Glutamatergic neuron (in vitro differentiated cells): ENCODE results near the gene A4GALT. TPM values are rescaled to one million over a fixed set of nuclear protein-coding genes. Genes with fewer than 3 reads are reported as not detected.

Experiments
- DNase-seq: peaks from one replicate; pipeline ENCODE4 v3.0.0; 2022
- H3K27ac Mint-ChIP-seq: one replicate; pipeline ENCODE4 v1.8.0; 2020; ENCODE audit warnings: mild to moderate bottlenecking, mixed read lengths, inconsistent platforms; ENCODE audit not compliant: unreplicated experiment
- H3K27me3 Mint-ChIP-seq: one replicate; pipeline ENCODE4 v1.8.0; 2020; ENCODE audit warnings: mild to moderate bottlenecking, moderate library complexity, mixed read lengths, inconsistent platforms; ENCODE audit not compliant: unreplicated experiment
- H3K36me3 Mint-ChIP-seq: one replicate; pipeline ENCODE4 v1.8.0; 2020; ENCODE audit warnings: mild to moderate bottlenecking, mixed read lengths, inconsistent platforms; ENCODE audit not compliant: unreplicated experiment
- H3K4me1 Mint-ChIP-seq: one replicate; pipeline ENCODE4 v1.8.0; 2020; ENCODE audit warnings: mild to moderate bottlenecking, low read depth, mixed read lengths, inconsistent platforms; ENCODE audit not compliant: unreplicated experiment
- H3K4me3 Mint-ChIP-seq: one replicate; pipeline ENCODE4 v1.8.0; 2020; ENCODE audit warnings: mild to moderate bottlenecking, mixed read lengths, inconsistent platforms; ENCODE audit not compliant: unreplicated experiment
- H3K9me3 Mint-ChIP-seq: one replicate; pipeline ENCODE4 v1.8.0; 2020; ENCODE audit warnings: mild to moderate bottlenecking, moderate library complexity, mixed read lengths, inconsistent platforms; ENCODE audit not compliant: unreplicated experiment
- total RNA-seq: library from RNA; stranded (reverse); fragmentation: NEBNext Ultra II Directional; extraction: Animal tissue kit (Norgen Biotek cat#: 25700); gene quantifications from one replicate; pipeline ENCODE4 v1.2.1, GENCODE V29; 2021; ENCODE audit not compliant: unreplicated experiment
- TF ChIP-seq, protein P1 (sequence below): fragments of 200-600 bp; sonication (generic); IDR thresholded peaks from one replicate; pipeline ENCODE4 v1.5.0; 2021; ENCODE audit not compliant: partially characterized antibody, unreplicated experiment

A4GALT gene
- total RNA-seq, 1 donor from 2014 or later: 61.4 TPM

DNA sequence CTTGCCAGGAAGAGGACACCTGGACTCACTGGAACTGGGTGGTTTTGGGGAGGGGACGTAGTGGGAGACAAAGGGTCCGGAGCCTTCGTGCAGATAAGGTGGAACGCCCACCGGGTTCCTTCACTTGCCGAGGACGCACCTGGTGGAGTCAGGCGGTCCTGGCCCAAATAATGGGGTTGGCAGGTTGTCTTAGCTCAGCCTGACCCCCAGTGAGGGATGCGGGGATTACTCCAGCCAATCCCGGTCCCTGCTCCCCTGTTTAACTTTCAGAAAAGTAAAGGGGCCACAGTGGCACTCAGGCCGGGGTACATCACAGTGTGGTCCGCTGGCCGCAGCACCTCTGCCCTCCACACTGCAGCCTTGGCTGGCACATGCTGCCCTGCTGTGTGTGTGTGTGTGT, 18.0 kb downstream of the A4GALT start:
- DNase-seq: no peak
- peaks cover 3% of the 10 kb centered on the region for H3K27me3 Mint-ChIP-seq
- peaks cover 2% of the 10 kb centered on the region for H3K4me1 Mint-ChIP-seq
- TF ChIP-seq, protein P1, sequence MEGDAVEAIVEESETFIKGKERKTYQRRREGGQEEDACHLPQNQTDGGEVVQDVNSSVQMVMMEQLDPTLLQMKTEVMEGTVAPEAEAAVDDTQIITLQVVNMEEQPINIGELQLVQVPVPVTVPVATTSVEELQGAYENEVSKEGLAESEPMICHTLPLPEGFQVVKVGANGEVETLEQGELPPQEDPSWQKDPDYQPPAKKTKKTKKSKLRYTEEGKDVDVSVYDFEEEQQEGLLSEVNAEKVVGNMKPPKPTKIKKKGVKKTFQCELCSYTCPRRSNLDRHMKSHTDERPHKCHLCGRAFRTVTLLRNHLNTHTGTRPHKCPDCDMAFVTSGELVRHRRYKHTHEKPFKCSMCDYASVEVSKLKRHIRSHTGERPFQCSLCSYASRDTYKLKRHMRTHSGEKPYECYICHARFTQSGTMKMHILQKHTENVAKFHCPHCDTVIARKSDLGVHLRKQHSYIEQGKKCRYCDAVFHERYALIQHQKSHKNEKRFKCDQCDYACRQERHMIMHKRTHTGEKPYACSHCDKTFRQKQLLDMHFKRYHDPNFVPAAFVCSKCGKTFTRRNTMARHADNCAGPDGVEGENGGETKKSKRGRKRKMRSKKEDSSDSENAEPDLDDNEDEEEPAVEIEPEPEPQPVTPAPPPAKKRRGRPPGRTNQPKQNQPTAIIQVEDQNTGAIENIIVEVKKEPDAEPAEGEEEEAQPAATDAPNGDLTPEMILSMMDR: no peak
- H3K4me3 Mint-ChIP-seq: no peak overlapping the region
- H3K27ac Mint-ChIP-seq: no peak overlapping the region
- no peaks in the 10 kb centered on the region for H3K36me3 Mint-ChIP-seq
- H3K9me3 Mint-ChIP-seq: peaks cover 3% of the 10 kb centered on the region

DNA sequence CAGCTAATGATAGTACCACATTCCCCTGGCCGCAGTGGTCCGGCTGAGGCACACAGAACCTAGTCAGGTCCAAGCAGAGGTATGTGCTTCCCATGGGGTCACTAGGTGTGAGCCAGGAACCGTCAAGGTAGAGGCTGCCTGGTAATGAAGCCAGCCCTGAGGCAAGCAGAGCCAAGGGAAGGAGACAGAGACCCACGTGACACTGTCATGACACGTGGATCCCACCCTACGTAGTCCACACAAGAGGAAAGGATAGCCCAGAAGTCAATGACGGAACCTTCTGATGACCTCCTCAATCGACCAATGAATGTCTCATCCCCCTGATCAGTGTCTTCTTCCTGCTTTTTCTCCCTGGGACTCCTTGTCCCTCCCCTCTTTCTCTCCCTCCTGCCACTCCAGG, 19.0 kb downstream of the A4GALT start:
- H3K4me3 Mint-ChIP-seq: no peak overlapping the region
- peaks cover 1% of the 10 kb centered on the region for H3K9me3 Mint-ChIP-seq
- H3K27ac Mint-ChIP-seq: no peak overlapping the region
- H3K4me1 Mint-ChIP-seq: peaks cover 7% of the 10 kb centered on the region
- peaks cover 5% of the 10 kb centered on the region for H3K36me3 Mint-ChIP-seq
- H3K27me3 Mint-ChIP-seq: peaks cover 7% of the 10 kb centered on the region
- no peak for DNase-seq
- TF ChIP-seq, protein P1: no peak

- DNase-seq: no peak
- Mint-ChIP-seq H3K27me3 (peaks cover 7% of the 10 kb centered on the region), H3K4me3 (no peak overlapping the region), H3K36me3 (peaks cover 5% of the 10 kb centered on the region), H3K4me1 (peaks cover 13% of the 10 kb centered on the region), H3K9me3 (peaks cover 1% of the 10 kb centered on the region), H3K27ac (no peak overlapping the region)
- TF ChIP-seq, protein P1: no peak
These were observed 19.8 kb downstream of the A4GALT start for GRCh38 chr22:42700901-42701300.

- Mint-ChIP-seq H3K27ac (no peak overlapping the region), H3K9me3 (peaks cover 1% of the 10 kb centered on the region), H3K27me3 (peaks cover 7% of the 10 kb centered on the region), H3K36me3 (peaks cover 5% of the 10 kb centered on the region), H3K4me3 (no peak overlapping the region), H3K4me1 (peaks cover 17% of the 10 kb centered on the region)
- TF ChIP-seq, protein P1: no peak
- no peak for DNase-seq
These were observed 20.3 kb downstream of the A4GALT start for GRCh38 chr22:42700355-42700754.

GRCh38 chr22:42699976-42700352, 20.7 kb downstream of the A4GALT start:
- peaks cover 1% of the 10 kb centered on the region for H3K9me3 Mint-ChIP-seq
- TF ChIP-seq, protein P1: no peak
- peaks cover 17% of the 10 kb centered on the region for H3K4me1 Mint-ChIP-seq
- H3K4me3 Mint-ChIP-seq: no peak overlapping the region
- peaks cover 5% of the 10 kb centered on the region for H3K36me3 Mint-ChIP-seq
- DNase-seq: no peak
- H3K27me3 Mint-ChIP-seq: peaks cover 7% of the 10 kb centered on the region
- H3K27ac Mint-ChIP-seq: no peak overlapping the region
